K562 (cell line): Measurements from ENCODE around the gene SAP30BP. TPM values are rescaled to one million over a fixed set of nuclear protein-coding genes. Genes with fewer than 3 reads are reported as not detected.

Experiments used
- FOXK2 ChIP-seq, 2 experiments: fragments of 450-650 bp; IDR thresholded peaks in 1 of 2; conservative IDR thresholded peaks in 1 of 2; 2 replicates each; pipeline ENCODE4 v1.6.1; 2016; ENCODE audit warnings: low read depth in 2 of 2, mild to moderate bottlenecking in 1 of 2
- TARDBP ChIP-seq: fragments of 450-650 bp; IDR thresholded peaks from 2 replicates; pipeline ENCODE4 v1.6.1; 2016
- TCF3 ChIP-seq: sonication (generic); formaldehyde crosslinking; IDR thresholded peaks from 2 replicates; pipeline ENCODE4 v1.4.0; 2020; ENCODE audit warnings: mild to moderate bottlenecking, missing genetic modification reagents
- polyA plus RNA-seq, 8 experiments: library from polyadenylated mRNA; depleted of rRNA in 4 of 8; stranded (reverse) in 5 of 8; unstranded in 3 of 8; fragments of >200 nt; fragmentation: Nextera tagmentation in 2 of 8; fragmentation: Illumina TruSeq in 1 of 8; extraction: Ambion mirVana in 2 of 8; extraction: Trizol in 1 of 8; gene quantifications; 2 replicates each; pipeline versions ENCODE4 v1.2.1 to v1.2.3, GENCODE V29; 2011 to 2014; ENCODE audit warnings: inconsistent platforms in 1 of 8, missing spikeins in 1 of 8
- total RNA-seq, 7 experiments: library from RNA; depleted of rRNA in 6 of 7; stranded (reverse); fragments of >200 nt in 6 of 7; fragmentation: Illumina TruSeq in 2 of 7; extraction: Trizol in 2 of 7; gene quantifications; 2 replicates each; pipeline versions ENCODE4 v1.2.1 to v1.2.3, GENCODE V29; 2011 to 2021; ENCODE audit warnings: low replicate concordance in 1 of 7
- TF ChIP-seq, protein P1 (sequence below), 2 experiments: fragments of 450-650 bp; IDR thresholded peaks; 2 replicates each; pipeline ENCODE4 v1.6.1; 2016; ENCODE audit warnings: mild to moderate bottlenecking in 2 of 2, borderline replicate concordance in 1 of 2, low read depth in 1 of 2, moderate library complexity in 1 of 2
- TF ChIP-seq, protein P2 (sequence below): fragments of 450-650 bp; IDR thresholded peaks from 2 replicates; pipeline ENCODE4 v1.7.1; 2018; ENCODE audit warnings: mild to moderate bottlenecking, low read depth; ENCODE audit not compliant: partially characterized antibody
- TF ChIP-seq, protein P3 (sequence below): sonication (generic); formaldehyde crosslinking; IDR thresholded peaks from 2 replicates; pipeline ENCODE4 v1.8.1; 2023; ENCODE audit warnings: missing genetic modification reagents, mild to moderate bottlenecking, borderline replicate concordance
- TF ChIP-seq, protein P4 (sequence below): fragments of 250-450 bp; sonication (Bioruptor Pico); IDR thresholded peaks from 2 replicates; pipeline ENCODE4 v1.4.0; 2020; ENCODE audit warnings: borderline replicate concordance

SAP30BP gene
- total and polyA plus RNA-seq, 9 of the 15 experiments (the other 6 are each of a cell fraction or from before 2014, with no cell fraction given): 45.3 to 154 (median 71.7) TPM

DNA sequence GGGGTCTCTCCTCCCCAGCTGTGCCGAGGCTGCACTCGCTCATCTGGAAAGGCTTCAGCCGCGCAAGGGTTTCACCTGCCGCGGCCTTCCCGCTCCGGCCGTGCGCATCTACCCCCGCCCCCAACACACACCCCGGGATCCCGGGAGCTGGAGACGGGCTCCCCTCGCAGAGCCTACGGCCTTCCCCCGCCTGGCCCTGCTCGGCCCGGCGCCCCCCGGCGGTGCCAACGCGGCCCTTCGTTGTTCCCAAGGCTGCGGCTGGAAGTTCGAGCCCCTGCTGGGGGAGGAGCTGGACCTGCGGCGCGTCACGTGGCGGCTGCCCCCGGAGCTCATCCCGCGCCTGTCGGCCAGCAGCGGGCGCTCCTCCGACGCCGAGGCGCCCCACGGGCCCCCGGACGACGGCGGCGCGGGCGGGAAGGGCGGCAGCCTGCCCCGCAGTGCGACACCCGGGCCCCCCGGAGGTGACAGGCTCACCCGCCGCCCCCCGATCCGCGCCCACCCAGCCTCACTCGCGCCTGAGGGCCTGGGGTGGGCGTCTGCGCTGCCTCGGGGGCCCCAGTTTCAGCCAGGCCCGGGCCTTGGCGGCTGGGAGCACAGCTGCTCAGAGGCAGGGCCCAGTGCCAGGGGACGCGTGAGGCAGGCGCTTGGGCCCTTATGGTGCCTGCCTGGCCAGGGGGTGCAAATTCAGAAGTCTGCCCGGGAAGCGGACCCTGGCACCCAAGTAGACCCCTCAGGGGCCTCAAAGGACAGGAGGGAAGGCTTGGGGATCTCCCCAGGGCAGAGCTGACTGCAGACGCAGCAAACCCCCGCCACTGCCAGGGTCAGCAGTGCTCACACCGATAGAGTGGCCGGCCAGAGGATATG is 86.6 kb downstream of the SAP30BP start (continued):
- TF ChIP-seq, protein P1, sequence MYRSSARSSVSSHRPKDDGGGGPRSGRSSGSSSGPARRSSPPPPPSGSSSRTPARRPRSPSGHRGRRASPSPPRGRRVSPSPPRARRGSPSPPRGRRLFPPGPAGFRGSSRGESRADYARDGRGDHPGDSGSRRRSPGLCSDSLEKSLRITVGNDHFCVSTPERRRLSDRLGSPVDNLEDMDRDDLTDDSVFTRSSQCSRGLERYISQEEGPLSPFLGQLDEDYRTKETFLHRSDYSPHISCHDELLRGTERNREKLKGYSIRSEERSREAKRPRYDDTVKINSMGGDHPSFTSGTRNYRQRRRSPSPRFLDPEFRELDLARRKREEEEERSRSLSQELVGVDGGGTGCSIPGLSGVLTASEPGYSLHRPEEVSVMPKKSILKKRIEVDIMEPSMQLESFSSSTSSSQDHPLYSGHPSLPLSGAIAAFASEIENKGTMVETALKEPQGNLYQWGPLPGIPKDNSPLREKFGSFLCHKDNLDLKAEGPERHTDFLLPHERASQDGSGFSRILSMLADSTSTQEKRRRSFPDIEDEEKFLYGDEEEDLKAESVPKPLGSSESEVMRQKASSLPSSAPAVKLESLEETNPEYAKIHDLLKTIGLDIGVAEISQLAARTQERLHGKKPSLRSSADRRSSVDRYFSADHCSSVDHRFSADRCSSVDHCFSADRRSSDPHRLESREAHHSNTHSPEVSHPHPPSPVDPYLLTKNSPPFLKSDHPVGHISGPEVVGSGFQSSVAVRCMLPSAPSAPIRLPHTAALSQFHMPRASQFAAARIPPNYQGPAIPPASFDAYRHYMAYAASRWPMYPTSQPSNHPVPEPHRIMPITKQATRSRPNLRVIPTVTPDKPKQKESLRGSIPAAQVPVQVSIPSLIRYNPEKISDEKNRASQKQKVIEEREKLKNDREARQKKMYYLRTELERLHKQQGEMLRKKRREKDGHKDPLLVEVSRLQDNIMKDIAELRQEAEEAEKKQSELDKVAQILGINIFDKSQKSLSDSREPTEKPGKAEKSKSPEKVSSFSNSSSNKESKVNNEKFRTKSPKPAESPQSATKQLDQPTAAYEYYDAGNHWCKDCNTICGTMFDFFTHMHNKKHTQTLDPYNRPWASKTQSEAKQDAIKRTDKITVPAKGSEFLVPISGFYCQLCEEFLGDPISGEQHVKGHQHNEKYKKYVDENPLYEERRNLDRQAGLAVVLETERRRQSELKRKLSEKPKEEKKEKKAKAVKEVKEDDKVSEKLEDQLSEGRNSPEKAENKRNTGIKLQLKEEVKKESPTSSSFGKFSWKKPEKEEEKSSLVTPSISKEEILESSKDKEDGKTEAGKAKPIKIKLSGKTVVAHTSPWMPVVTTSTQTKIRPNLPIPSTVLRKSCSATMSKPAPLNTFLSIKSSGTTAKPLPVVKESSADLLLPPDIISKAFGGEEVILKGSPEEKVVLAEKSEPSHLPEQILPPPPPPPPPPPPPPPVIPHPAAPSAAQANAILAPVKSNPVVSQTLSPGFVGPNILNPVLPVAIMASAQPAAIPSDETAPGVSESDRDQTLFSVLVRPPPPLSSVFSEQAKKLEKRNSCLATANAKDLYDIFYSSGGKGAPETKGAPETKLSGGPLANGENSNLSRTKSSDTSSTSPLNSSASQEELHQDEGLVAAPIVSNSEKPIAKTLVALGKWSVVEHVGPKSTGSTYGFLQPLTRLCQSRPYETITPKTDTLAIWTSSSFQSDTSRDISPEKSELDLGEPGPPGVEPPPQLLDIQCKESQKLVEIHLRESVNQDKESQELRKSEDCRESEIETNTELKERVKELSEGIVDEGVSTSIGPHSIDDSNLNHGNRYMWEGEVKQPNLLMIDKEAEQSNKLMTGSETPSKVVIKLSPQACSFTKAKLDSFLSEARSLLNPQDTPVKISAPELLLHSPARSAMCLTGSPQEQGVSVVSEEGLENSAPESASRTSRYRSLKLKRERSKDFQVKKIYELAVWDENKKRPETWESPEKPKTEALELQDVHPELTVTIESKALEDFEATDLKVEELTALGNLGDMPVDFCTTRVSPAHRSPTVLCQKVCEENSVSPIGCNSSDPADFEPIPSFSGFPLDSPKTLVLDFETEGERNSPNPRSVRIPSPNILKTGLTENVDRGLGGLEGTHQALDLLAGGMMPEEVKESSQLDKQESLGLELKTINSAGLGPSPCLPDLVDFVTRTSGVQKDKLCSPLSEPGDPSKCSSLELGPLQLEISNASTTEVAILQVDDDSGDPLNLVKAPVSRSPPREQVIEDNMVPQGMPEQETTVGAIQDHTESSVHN (IDR thresholded peaks at IDR 0.05; ENCODE audit: borderline replicate concordance in 1 of 2, low read depth in 1 of 2): no peak
- TF ChIP-seq FOXK2 (conservative IDR thresholded peaks at IDR 0.05 in 1 of 2, IDR thresholded peaks at IDR 0.05 in 1 of 2; ENCODE audit: low read depth in 2 of 2) (no peak), TCF3 (no peak), TARDBP (peak; percentile 66; the same call in 1 of the 2 replicates)
- TF ChIP-seq, protein P2, sequence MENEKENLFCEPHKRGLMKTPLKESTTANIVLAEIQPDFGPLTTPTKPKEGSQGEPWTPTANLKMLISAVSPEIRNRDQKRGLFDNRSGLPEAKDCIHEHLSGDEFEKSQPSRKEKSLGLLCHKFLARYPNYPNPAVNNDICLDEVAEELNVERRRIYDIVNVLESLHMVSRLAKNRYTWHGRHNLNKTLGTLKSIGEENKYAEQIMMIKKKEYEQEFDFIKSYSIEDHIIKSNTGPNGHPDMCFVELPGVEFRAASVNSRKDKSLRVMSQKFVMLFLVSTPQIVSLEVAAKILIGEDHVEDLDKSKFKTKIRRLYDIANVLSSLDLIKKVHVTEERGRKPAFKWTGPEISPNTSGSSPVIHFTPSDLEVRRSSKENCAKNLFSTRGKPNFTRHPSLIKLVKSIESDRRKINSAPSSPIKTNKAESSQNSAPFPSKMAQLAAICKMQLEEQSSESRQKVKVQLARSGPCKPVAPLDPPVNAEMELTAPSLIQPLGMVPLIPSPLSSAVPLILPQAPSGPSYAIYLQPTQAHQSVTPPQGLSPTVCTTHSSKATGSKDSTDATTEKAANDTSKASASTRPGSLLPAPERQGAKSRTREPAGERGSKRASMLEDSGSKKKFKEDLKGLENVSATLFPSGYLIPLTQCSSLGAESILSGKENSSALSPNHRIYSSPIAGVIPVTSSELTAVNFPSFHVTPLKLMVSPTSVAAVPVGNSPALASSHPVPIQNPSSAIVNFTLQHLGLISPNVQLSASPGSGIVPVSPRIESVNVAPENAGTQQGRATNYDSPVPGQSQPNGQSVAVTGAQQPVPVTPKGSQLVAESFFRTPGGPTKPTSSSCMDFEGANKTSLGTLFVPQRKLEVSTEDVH: no peak
- TF ChIP-seq, protein P3, sequence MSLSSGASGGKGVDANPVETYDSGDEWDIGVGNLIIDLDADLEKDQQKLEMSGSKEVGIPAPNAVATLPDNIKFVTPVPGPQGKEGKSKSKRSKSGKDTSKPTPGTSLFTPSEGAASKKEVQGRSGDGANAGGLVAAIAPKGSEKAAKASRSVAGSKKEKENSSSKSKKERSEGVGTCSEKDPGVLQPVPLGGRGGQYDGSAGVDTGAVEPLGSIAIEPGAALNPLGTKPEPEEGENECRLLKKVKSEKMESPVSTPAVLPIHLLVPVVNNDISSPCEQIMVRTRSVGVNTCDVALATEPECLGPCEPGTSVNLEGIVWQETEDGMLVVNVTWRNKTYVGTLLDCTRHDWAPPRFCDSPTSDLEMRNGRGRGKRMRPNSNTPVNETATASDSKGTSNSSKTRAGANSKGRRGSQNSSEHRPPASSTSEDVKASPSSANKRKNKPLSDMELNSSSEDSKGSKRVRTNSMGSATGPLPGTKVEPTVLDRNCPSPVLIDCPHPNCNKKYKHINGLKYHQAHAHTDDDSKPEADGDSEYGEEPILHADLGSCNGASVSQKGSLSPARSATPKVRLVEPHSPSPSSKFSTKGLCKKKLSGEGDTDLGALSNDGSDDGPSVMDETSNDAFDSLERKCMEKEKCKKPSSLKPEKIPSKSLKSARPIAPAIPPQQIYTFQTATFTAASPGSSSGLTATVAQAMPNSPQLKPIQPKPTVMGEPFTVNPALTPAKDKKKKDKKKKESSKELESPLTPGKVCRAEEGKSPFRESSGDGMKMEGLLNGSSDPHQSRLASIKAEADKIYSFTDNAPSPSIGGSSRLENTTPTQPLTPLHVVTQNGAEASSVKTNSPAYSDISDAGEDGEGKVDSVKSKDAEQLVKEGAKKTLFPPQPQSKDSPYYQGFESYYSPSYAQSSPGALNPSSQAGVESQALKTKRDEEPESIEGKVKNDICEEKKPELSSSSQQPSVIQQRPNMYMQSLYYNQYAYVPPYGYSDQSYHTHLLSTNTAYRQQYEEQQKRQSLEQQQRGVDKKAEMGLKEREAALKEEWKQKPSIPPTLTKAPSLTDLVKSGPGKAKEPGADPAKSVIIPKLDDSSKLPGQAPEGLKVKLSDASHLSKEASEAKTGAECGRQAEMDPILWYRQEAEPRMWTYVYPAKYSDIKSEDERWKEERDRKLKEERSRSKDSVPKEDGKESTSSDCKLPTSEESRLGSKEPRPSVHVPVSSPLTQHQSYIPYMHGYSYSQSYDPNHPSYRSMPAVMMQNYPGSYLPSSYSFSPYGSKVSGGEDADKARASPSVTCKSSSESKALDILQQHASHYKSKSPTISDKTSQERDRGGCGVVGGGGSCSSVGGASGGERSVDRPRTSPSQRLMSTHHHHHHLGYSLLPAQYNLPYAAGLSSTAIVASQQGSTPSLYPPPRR (CRISPR knock-in tag): no peak
- TF ChIP-seq, protein P4, sequence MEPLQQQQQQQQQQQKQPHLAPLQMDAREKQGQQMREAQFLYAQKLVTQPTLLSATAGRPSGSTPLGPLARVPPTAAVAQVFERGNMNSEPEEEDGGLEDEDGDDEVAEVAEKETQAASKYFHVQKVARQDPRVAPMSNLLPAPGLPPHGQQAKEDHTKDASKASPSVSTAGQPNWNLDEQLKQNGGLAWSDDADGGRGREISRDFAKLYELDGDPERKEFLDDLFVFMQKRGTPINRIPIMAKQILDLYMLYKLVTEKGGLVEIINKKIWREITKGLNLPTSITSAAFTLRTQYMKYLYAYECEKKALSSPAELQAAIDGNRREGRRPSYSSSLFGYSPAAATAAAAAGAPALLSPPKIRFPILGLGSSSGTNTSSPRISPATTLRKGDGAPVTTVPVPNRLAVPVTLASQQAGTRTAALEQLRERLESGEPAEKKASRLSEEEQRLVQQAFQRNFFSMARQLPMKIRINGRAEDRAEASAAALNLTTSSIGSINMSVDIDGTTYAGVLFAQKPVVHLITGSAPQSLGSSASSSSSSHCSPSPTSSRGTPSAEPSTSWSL: no peak
